ENCODE measurements around the gene SSRP1. TPM values are rescaled to one million over a fixed set of nuclear protein-coding genes. Genes with fewer than 3 reads are reported as not detected.
"Not testable (repeated sequence)": the region's sequence is repeated elsewhere in the genome, so short reads cannot be mapped to it uniquely, and the experiment has no call there.

The SSRP1 gene
- total RNA-seq, 1 donor = 83.2 TPM

DNA sequence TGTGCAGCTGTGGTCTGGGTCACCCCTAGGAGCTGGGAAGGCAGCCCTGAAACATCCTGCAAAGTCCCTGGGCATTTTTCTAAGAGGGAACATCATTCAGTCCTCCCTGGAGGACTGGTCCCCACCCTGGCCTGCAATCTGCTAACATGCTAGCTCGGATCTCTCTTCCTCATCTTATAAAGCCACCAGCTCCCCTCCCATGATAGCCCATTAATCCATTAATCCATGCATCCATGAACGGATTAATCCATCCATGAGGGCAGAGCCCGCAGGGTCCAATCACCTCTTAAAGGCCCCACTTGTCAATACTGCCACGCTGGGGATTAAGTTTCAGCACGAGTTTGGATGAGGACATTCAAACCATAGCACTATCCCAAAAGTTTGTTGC, 33.1 kb upstream of the SSRP1 start:
- no peak overlapping the region for H3K4me3 ChIP-seq (ENCODE audit: low read depth, low read length)
- DNase-seq (ENCODE audit: low read depth) = no peak
- TF ChIP-seq, protein P1, sequence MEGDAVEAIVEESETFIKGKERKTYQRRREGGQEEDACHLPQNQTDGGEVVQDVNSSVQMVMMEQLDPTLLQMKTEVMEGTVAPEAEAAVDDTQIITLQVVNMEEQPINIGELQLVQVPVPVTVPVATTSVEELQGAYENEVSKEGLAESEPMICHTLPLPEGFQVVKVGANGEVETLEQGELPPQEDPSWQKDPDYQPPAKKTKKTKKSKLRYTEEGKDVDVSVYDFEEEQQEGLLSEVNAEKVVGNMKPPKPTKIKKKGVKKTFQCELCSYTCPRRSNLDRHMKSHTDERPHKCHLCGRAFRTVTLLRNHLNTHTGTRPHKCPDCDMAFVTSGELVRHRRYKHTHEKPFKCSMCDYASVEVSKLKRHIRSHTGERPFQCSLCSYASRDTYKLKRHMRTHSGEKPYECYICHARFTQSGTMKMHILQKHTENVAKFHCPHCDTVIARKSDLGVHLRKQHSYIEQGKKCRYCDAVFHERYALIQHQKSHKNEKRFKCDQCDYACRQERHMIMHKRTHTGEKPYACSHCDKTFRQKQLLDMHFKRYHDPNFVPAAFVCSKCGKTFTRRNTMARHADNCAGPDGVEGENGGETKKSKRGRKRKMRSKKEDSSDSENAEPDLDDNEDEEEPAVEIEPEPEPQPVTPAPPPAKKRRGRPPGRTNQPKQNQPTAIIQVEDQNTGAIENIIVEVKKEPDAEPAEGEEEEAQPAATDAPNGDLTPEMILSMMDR (IDR thresholded peaks at IDR 0.05; ENCODE audit: insufficient read depth, low read length) = no peak

DNA sequence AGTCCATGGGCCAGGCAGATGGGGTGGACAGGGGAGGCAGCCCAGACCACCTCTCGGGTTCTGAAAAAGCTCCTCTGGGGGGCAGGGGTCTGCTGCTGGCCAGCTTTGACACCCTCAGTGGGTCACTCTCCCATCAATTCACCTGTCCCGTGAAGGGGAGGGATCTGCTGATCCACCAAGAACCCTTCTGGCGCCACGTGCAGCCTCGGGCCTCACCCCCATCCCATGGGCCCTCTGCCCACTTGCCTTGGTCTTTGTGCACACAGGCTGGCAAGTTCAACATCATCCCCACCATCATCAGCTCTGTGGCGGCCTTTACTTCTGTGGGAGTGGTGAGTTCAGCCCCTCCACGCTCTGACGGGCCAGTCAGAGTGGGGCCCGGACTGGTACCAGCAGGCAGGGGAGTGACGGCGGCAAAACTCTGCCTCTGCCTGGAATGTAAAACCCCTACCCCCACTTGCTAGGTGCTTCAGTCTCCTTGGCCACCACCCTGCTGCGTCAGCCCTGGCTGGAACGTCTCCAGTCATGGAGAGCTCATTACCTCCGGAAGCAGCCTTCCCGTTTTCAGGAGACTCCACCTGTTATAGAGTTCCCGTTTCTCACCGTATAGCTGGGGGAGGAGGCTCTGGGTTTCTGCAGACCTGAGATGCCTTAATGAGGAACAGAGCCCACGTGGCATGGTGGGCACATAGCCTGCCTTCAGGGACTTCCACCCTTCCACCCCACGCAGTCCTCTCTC, 32.6 kb upstream of the SSRP1 start:
- no peak overlapping the region for H3K4me3 ChIP-seq (ENCODE audit: low read depth, low read length)
- no peak for DNase-seq (ENCODE audit: low read depth)
- TF ChIP-seq, protein P1 (IDR thresholded peaks at IDR 0.05; ENCODE audit: insufficient read depth, low read length) = no peak

DNA sequence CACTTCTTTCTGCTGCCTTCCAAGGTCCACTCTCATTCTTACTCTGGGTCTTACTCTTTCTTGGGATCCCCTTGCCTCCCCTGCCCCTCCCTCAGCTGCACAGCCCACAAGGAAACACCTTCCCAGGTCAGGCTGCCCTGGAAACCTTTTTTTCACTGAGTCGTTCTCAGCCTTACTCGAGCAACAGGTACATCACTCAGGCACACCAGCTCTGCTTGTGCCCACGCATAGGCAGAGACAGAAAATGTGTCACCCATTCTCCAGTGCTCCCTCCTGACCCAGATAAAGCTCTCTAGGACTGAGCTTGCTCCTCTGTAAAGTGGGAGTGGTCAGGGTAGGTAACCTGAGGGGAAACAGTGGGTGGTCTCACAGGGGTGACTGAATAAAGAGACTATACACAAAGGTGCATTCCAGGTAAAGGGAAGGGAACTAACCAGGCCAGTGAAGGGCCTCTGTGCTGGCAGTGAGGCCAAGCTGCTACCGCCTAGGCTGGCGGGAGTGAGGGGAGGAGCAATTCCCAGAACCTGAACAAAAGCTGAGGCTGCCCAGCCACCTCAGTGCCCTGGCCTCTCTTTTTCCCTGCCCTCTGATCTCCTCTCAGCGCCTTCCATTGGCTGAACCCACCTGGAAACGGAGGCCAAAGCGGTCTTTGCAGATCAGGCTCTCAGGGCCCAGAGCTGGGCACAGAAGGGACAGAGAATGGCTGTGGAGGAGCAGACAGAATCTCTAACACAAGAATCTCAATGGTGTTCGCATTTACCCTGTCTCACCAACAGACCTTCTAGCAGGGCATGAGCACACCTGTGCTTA, 29.4 kb upstream of the SSRP1 start:
- no peak overlapping the region for H3K4me3 ChIP-seq (ENCODE audit: low read depth, low read length)
- DNase-seq (ENCODE audit: low read depth) = no peak
- TF ChIP-seq, protein P1 (IDR thresholded peaks at IDR 0.05; ENCODE audit: insufficient read depth, low read length) = no peak

DNA sequence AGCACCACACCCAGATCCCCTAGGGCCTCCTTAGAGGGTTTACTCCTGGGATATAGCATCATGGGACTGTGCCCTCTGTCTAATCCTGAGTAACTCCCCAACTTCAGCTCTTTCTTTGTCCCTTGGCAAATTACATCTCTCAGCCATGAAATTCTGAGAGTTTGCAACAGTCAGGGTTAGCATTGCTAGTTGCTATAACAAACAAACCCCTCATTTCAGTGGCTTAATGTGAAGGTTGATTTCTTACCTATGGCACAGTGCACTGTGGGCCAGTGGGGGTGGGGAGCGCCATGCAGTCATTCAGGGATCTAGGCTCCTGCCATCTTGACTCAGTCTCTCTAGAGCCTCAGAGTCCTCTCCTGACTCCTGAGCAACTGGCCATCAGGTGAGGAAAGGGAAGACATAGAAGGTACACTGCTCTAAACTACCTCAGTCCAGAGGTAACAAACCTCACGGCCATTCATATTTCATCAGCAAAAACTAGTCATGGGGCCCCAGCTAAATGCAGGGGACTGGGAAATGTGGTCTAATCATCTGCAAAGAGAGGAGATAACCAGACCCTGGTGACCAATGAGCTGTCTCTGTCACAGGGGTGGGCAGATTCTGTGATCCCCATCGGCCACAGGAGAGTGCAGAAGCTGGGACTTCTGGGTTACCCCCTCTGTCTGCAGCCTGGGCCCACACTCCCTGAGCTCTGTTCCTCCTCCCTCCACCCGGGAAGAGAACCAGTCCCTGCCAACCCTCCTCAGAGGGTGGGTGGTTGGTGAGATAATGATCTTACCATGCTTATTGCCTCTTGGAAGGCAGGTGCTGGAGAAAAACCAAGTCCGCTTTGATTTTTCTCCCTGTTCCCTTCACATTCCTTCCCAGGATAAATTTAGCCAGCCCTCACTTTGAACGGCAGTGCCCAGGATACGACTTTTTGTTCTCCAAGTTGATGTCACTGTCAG, 27.7 kb upstream of the SSRP1 start:
- TF ChIP-seq, protein P1 (IDR thresholded peaks at IDR 0.05; ENCODE audit: insufficient read depth, low read length) = no peak
- H3K4me3 ChIP-seq (ENCODE audit: low read depth, low read length) = no peak overlapping the region
- DNase-seq (ENCODE audit: low read depth) = no peak

DNA sequence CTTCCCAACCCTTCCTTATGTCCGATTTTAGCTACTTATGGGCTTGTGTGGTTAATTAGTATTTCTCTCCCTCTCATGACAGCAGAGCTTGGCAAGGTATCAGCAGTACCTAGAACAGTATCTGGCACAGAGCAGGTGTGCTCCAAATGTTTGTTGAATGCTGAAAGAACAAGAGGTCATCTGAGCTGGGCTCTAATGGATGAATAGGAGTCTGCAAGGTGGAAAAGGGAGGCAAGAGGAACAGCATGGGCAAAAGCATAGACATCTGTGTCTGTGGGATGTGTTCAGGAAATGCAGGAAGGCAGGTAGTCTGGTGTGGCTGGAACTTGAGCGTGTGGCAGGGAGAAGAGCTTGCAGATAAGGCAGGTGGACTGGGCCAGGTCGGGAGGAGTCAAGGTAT, 26.2 kb upstream of the SSRP1 start:
- TF ChIP-seq, protein P1 (IDR thresholded peaks at IDR 0.05; ENCODE audit: insufficient read depth, low read length) = no peak
- no peak for DNase-seq (ENCODE audit: low read depth)
- H3K4me3 ChIP-seq (ENCODE audit: low read depth, low read length) = no peak overlapping the region

DNA sequence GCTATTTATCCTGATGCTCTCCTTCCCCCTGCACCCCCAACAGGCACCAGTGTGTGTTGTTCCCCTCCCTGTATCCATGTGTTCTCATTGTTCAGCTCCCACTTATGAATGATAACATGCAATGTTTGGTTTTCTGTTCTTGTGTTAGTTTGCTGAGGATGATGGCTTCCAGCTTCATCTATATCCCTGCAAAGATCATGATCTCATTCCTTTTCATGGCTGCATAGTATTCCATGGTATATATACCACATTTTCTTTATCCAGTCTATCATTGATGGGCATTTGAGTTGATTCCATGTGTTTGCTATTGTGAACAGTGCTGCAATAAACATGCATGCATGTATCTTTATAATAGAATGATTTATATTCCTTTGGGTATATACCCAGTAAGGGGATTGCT, 25.7 kb upstream of the SSRP1 start:
- not testable (repeated sequence) for DNase-seq (ENCODE audit: low read depth); H3K4me3 ChIP-seq (ENCODE audit: low read depth, low read length)

All from fibroblast of the aortic adventitia (primary cell).